Measurements from ENCODE around the gene PRICKLE4. TPM values are rescaled to one million over a fixed set of nuclear protein-coding genes. Genes with fewer than 3 reads are reported as not detected.

PRICKLE4 gene
- total and polyA plus RNA-seq, 2 of the 13 experiments (the other 11 are each of a cell fraction or from before 2014, with no cell fraction given) = 0.92 to 1.2 TPM

DNA sequence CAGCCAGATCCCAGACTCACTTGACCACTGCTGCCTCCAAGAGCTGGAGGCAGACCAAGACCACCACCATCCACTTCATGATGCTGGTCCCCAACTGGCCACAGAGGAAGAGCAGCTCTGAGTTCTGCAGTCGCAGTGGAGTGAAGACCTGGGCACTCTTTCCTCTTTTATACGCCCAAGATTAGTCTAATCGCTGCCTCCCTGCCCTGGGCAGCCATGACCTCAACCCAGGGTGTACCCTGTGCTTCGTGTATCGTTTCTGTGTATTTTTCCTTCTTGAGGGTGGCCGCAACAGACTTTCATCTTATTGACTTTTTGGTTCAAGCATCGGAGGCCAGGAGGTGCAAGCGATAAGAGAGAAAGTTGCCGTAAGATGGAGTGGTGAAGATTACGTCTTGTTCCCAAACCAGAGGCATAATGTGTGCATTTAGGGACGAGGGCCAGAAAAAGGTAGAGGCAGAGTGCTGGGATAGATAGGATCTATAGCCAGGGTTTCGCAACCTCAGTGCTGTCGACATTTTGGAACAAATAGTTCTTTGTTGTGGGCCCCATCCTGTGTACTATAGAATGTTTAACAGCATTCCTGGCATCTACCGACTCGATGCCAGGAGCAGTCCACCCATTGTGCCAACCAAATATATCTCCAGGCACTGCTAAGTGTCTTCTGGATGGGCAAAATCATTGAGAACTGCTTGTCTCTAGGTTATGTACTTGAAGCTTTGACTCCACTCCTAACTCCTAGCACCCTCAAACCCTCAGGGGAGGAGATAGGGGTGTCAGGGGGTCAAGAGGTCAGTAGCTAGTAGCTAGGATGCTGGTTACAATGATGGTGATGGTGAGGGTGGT lies 33.1 kb upstream of the PRICKLE4 start, which contains the start of gene PGC (continued):
- TF ChIP-seq, protein P1, sequence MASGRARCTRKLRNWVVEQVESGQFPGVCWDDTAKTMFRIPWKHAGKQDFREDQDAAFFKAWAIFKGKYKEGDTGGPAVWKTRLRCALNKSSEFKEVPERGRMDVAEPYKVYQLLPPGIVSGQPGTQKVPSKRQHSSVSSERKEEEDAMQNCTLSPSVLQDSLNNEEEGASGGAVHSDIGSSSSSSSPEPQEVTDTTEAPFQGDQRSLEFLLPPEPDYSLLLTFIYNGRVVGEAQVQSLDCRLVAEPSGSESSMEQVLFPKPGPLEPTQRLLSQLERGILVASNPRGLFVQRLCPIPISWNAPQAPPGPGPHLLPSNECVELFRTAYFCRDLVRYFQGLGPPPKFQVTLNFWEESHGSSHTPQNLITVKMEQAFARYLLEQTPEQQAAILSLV (CRISPR knock-in tag; IDR thresholded peaks at IDR 0.05; ENCODE audit: borderline replicate concordance) = 0 out of 2 replicates have a peak, but pooled peaks have one; percentile 18
- TF ChIP-seq, protein P2, sequence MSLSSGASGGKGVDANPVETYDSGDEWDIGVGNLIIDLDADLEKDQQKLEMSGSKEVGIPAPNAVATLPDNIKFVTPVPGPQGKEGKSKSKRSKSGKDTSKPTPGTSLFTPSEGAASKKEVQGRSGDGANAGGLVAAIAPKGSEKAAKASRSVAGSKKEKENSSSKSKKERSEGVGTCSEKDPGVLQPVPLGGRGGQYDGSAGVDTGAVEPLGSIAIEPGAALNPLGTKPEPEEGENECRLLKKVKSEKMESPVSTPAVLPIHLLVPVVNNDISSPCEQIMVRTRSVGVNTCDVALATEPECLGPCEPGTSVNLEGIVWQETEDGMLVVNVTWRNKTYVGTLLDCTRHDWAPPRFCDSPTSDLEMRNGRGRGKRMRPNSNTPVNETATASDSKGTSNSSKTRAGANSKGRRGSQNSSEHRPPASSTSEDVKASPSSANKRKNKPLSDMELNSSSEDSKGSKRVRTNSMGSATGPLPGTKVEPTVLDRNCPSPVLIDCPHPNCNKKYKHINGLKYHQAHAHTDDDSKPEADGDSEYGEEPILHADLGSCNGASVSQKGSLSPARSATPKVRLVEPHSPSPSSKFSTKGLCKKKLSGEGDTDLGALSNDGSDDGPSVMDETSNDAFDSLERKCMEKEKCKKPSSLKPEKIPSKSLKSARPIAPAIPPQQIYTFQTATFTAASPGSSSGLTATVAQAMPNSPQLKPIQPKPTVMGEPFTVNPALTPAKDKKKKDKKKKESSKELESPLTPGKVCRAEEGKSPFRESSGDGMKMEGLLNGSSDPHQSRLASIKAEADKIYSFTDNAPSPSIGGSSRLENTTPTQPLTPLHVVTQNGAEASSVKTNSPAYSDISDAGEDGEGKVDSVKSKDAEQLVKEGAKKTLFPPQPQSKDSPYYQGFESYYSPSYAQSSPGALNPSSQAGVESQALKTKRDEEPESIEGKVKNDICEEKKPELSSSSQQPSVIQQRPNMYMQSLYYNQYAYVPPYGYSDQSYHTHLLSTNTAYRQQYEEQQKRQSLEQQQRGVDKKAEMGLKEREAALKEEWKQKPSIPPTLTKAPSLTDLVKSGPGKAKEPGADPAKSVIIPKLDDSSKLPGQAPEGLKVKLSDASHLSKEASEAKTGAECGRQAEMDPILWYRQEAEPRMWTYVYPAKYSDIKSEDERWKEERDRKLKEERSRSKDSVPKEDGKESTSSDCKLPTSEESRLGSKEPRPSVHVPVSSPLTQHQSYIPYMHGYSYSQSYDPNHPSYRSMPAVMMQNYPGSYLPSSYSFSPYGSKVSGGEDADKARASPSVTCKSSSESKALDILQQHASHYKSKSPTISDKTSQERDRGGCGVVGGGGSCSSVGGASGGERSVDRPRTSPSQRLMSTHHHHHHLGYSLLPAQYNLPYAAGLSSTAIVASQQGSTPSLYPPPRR (CRISPR knock-in tag; IDR thresholded peaks at IDR 0.05; ENCODE audit: borderline replicate concordance) = peak; percentile 91
- TF ChIP-seq SMAD3 (CRISPR knock-in tag; IDR thresholded peaks at IDR 0.05) = peak; percentile 92; the same call in 1 of the 2 replicates
- peak; percentile 69; the same call in 1 of the 2 replicates for TF ChIP-seq EHMT2 (IDR thresholded peaks at IDR 0.05; ENCODE audit: borderline replicate concordance, low read depth, low read length)
- TF ChIP-seq, protein P3, sequence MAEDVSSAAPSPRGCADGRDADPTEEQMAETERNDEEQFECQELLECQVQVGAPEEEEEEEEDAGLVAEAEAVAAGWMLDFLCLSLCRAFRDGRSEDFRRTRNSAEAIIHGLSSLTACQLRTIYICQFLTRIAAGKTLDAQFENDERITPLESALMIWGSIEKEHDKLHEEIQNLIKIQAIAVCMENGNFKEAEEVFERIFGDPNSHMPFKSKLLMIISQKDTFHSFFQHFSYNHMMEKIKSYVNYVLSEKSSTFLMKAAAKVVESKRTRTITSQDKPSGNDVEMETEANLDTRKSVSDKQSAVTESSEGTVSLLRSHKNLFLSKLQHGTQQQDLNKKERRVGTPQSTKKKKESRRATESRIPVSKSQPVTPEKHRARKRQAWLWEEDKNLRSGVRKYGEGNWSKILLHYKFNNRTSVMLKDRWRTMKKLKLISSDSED (CRISPR knock-in tag; IDR thresholded peaks at IDR 0.05) = no peak
- TF ChIP-seq ZNF598 (CRISPR knock-in tag; IDR thresholded peaks at IDR 0.05; ENCODE audit: borderline replicate concordance) = peak; percentile 43; the same call in 1 of the 2 replicates
- TF ChIP-seq TCF12 (IDR thresholded peaks at IDR 0.05) = no peak
- 0 out of 2 replicates have a peak, but pooled peaks have one; percentile 66 for TF ChIP-seq TCF12 (CRISPR knock-in tag; IDR thresholded peaks at IDR 0.05)
- TF ChIP-seq PHF21A (CRISPR knock-in tag; IDR thresholded peaks at IDR 0.05) = peak; percentile 97
- TF ChIP-seq, protein P4, sequence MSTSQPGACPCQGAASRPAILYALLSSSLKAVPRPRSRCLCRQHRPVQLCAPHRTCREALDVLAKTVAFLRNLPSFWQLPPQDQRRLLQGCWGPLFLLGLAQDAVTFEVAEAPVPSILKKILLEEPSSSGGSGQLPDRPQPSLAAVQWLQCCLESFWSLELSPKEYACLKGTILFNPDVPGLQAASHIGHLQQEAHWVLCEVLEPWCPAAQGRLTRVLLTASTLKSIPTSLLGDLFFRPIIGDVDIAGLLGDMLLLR (CRISPR knock-in tag; IDR thresholded peaks at IDR 0.05) = peak; percentile 18; the same call in 1 of the 2 replicates
- no peak for TF ChIP-seq ZSCAN21 (CRISPR knock-in tag; IDR thresholded peaks at IDR 0.05; ENCODE audit: borderline replicate concordance)
- no peak for TF ChIP-seq GTF3A (CRISPR knock-in tag; conservative IDR thresholded peaks at IDR 0.05)
- no peak for TF ChIP-seq CREB1 (IDR thresholded peaks at IDR 0.05)
- peak; percentile 81 for TF ChIP-seq CREB1 (CRISPR knock-in tag; IDR thresholded peaks at IDR 0.05)
- TF ChIP-seq RBAK (CRISPR knock-in tag; IDR thresholded peaks at IDR 0.05) = no peak
- TF ChIP-seq ZSCAN31 (CRISPR knock-in tag; IDR thresholded peaks at IDR 0.05; ENCODE audit: low read depth) = peak; percentile 82; the same call in 1 of the 2 replicates
- TF ChIP-seq, protein P5, sequence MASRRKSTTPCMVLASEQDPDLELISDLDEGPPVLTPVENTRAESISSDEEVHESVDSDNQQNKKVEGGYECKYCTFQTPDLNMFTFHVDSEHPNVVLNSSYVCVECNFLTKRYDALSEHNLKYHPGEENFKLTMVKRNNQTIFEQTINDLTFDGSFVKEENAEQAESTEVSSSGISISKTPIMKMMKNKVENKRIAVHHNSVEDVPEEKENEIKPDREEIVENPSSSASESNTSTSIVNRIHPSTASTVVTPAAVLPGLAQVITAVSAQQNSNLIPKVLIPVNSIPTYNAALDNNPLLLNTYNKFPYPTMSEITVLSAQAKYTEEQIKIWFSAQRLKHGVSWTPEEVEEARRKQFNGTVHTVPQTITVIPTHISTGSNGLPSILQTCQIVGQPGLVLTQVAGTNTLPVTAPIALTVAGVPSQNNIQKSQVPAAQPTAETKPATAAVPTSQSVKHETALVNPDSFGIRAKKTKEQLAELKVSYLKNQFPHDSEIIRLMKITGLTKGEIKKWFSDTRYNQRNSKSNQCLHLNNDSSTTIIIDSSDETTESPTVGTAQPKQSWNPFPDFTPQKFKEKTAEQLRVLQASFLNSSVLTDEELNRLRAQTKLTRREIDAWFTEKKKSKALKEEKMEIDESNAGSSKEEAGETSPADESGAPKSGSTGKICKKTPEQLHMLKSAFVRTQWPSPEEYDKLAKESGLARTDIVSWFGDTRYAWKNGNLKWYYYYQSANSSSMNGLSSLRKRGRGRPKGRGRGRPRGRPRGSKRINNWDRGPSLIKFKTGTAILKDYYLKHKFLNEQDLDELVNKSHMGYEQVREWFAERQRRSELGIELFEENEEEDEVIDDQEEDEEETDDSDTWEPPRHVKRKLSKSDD (CRISPR knock-in tag; IDR thresholded peaks at IDR 0.05; ENCODE audit: low read depth) = peak; percentile 84; the same call in 1 of the 2 replicates

Data from HepG2 (cell line).